IPS-18a (cell line): ENCODE data around the gene PTPRH.

Experiments used
- H3K27ac ChIP-seq: one replicate; pipeline ENCODE4 v1.5.1; 2013; ENCODE audit warnings: low read length
- H3K27me3 ChIP-seq: one replicate; pipeline ENCODE4 v1.6.1; 2013; ENCODE audit warnings: mild to moderate bottlenecking, low read length; ENCODE audit not compliant: control insufficient read depth, insufficient read depth
- H3K36me3 ChIP-seq: one replicate; pipeline ENCODE4 v1.6.1; 2013; ENCODE audit warnings: low read depth, low read length; ENCODE audit not compliant: control insufficient read depth
- H3K4me1 ChIP-seq: one replicate; pipeline ENCODE4 v1.6.1; 2013; ENCODE audit warnings: low read depth, low read length; ENCODE audit not compliant: control insufficient read depth
- H3K4me3 ChIP-seq: one replicate; pipeline ENCODE4 v1.5.1; 2013; ENCODE audit warnings: low read length
- H3K9ac ChIP-seq: one replicate; pipeline ENCODE4 v1.6.1; 2013; ENCODE audit warnings: mild to moderate bottlenecking, low read length, moderate library complexity
- H3K9me3 ChIP-seq: one replicate; pipeline ENCODE4 v1.6.1; 2013; ENCODE audit warnings: low read depth, low read length; ENCODE audit not compliant: control insufficient read depth

The PTPRH gene

DNA sequence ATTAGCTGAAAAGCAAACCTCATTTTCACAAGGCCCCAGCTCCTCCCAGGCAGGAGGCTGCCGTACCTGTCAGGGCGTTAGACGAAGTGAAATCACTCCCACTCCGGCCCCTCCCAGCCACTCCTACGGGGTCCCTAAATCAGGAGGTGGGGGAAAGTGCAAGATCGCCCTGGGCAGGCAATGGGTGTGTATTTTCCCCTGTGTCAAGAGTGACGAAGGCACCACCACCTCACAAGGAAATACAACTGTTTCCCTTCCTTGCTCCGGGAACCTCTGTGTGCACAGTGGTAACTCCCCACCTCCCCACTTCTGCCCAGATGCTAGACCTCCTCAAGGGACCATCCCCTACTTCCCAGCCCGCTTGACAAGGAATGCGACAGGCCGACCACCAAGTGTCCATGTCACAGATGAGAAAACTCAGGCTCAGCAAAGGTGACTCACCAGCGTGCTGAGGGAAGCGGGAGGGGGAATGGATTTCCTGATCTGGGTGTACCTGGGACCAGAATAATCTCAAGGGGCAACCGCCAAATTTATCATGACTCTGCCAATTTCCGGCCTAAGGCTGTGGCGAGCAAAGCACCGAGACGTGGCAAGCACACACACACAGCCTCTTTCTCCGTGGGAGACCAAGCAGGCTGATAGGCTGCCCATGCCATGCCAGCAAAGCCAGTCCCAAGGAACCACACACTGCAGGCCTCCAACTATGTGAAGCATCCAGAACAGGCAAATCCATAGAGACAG is 42.2 kb upstream of the PTPRH start:
- H3K9ac ChIP-seq, result no peak overlapping the region
- H3K4me3 ChIP-seq, result no peak overlapping the region
- H3K36me3 ChIP-seq, result peaks cover 3% of the 10 kb centered on the region
- no peaks in the 10 kb centered on the region for H3K27me3 ChIP-seq
- no peaks in the 10 kb centered on the region for H3K4me1 ChIP-seq
- H3K9me3 ChIP-seq, result no peaks in the 10 kb centered on the region
- no peak overlapping the region for H3K27ac ChIP-seq

DNA sequence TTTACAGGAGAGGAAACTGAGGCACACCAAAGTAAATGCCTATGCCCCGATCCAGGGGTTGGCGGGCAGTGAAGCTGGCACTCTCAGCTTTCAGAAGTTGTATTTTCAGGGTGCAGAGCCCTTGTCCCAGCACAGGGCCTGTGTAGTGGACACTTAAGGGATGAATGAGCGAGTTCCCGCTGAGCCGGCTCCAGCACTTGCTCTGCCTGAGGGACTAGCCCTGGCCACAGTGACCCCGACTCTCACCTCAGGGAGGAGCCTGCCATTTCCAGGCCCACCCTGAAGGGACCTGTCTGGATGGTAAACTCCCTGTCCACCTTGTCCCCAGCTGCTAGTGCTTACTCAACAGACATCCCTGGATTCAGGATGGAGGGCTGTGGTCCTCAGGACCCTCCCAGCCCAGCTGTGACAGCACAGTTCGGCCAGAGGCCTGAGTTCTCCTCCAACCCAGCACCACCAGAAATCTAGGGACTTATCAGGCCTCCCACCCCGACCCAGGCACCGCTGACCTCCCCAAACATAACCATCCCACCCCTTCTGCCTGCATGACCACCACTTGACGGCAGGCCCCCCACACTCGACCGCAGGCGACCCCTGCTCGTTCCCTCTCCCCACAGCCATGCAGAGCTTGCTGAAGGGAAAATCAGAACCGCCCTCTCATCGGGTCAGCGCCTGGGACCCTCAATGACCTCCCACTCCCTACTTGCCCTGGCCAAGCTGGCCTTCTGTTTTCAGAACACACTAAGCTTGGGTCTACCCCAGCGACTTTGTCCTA is 41.1 kb upstream of the PTPRH start:
- H3K4me3 ChIP-seq, result no peak overlapping the region
- H3K9me3 ChIP-seq, result no peaks in the 10 kb centered on the region
- no peaks in the 10 kb centered on the region for H3K27me3 ChIP-seq
- peaks cover 12% of the 10 kb centered on the region for H3K36me3 ChIP-seq
- H3K4me1 ChIP-seq, result no peaks in the 10 kb centered on the region
- no peak overlapping the region for H3K27ac ChIP-seq
- no peak overlapping the region for H3K9ac ChIP-seq

DNA sequence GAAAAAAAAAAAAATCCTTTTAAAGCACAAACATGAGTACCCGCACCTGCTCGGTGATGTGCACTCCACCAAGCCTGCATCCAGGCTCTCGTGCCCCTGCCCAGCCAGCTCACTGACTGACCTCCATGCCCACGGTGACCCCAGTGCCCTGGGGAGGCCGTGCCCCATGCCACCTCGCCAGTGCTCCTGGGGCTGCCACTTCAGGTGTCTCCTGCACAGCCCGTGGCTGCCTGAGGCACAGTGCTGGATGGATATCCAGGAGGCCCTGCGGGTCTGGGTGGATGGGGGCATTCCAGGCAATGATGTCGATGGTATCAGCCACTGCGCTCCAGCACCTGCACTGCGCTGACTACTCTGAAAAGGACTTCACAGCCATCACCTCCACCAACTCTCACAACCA is 40.5 kb upstream of the PTPRH start:
- Histone ChIP-seq H3K4me3 (no peak overlapping the region), H3K4me1 (no peaks in the 10 kb centered on the region), H3K9me3 (no peaks in the 10 kb centered on the region), H3K9ac (no peak overlapping the region), H3K36me3 (peaks cover 17% of the 10 kb centered on the region), H3K27ac (no peak overlapping the region), H3K27me3 (no peaks in the 10 kb centered on the region)

DNA sequence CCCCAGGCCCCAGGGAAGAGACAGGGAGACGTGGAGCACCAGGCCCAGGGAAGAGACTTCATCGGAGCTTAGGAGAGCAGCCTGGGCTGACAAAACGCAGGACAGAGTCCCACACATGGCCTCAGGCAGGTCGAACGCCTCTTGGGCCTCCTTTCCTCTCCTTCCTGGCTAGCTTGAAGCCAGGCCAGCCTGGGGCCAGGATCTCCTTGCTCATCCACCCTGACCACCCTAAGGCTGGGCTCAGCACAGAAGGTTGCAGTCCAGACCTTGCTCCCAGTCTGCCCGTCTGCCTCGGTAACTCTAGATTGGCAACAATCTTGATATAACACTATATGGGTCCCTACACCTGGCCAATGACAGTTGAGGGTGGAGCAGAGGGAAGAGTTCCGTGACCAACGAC is 39.4 kb upstream of the PTPRH start:
- no peaks in the 10 kb centered on the region for H3K27me3 ChIP-seq
- no peak overlapping the region for H3K4me3 ChIP-seq
- no peak overlapping the region for H3K9ac ChIP-seq
- peaks cover 28% of the 10 kb centered on the region for H3K36me3 ChIP-seq
- H3K9me3 ChIP-seq, result no peaks in the 10 kb centered on the region
- H3K4me1 ChIP-seq, result no peaks in the 10 kb centered on the region
- H3K27ac ChIP-seq, result no peak overlapping the region

DNA sequence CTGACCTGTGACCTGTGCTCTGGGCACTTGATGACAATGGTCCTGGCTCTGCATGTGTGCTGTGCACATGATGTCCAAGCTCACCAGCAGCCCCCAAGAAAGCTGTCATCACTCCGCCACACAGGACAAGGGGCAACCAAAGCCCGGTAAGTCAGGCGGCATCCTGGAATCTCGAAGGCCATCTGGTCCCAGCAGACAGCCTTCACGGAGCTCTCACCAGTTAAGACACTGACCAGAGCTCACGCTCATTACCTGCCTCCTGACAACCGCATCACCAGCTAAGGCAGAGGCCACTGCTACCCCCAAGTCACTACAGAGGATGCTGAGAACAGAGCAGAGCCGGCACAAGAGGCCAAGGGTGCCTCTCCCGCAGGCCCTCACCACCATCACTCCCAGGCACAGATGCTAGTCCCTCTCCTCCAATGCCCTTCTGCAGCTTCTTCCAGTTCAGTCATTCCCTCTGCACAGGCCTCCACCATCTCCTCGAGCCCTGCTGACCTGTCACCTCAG is 38.9 kb upstream of the PTPRH start:
- H3K4me3 ChIP-seq, result no peak overlapping the region
- no peaks in the 10 kb centered on the region for H3K9me3 ChIP-seq
- H3K4me1 ChIP-seq, result no peaks in the 10 kb centered on the region
- H3K36me3 ChIP-seq, result peaks cover 32% of the 10 kb centered on the region
- H3K27ac ChIP-seq, result no peak overlapping the region
- no peaks in the 10 kb centered on the region for H3K27me3 ChIP-seq
- H3K9ac ChIP-seq, result no peak overlapping the region

DNA sequence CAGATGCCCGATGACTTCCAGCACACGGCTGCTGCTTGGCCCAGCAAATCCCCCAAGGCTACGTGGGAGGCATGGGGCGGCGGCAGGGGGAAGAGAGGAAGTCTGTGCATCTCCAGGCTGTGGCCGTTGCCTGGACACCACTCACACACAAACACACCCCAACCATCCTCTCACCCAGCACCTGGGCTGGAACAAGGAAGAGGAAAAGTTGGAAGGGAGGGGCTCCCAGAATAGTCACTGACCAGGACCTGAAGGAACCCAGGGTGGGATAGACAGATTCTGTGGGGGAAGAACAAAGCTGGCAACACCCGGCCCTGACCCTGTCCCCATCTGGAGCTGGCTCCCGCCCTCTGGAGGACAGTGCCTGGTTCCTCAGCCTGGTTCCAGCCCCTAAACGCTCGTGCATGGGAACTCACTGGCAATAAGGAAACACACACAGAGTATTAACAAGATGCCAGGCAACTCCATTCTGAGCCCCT is 38.4 kb upstream of the PTPRH start:
- H3K9me3 ChIP-seq, result no peaks in the 10 kb centered on the region
- H3K27me3 ChIP-seq, result no peaks in the 10 kb centered on the region
- no peak overlapping the region for H3K4me3 ChIP-seq
- H3K4me1 ChIP-seq, result no peaks in the 10 kb centered on the region
- peaks cover 32% of the 10 kb centered on the region for H3K36me3 ChIP-seq
- H3K9ac ChIP-seq, result no peak overlapping the region
- H3K27ac ChIP-seq, result no peak overlapping the region

DNA sequence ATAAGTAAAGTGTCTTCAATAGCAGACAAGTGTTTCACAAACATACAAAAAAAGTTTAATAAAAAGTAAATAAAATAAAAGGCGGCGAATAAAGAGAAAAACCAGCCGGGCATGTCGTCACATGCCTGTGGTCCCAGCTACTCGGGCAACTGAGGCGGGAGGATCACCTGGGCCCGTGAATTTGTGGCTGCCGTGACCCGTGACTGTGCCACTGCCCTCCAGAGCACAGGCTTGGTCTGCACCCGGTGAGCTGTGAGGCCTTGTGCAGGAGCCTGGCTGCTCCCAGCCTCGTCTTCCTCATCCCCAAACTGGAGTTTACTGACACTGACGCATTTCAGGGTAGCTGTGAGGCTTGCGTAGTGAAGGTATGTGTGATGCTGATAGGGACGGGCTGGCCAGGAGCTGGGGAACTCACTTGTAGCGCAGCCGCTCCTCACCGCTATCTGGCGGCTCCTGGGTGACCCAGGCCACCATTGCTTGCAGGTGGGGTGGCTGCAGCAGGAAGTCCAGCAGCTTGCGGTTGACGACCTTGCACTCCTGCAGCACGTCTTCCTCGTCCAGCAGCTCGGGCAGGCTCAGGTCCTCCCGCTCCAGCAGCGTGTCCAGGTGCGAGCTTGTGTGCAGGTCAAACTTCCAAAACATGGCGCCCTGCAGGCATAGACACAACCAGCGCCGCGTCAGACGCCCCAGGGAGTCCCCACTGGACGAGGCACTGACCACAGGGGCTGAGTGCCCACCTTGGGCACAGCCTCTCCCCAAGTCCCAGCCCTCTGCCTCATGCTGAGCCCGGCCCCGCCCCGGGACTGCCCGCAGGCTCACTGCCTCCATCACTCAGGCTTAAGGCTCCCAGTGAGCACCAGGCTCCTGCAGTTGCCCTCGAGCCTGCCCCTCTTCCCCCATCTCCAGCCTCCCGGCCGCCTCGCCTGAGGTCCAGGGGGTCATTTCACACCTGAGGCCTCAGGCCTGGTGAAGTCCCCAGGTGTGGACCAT is 37.5 kb upstream of the PTPRH start:
- H3K27me3 ChIP-seq, result no peaks in the 10 kb centered on the region
- H3K36me3 ChIP-seq, result peaks cover 35% of the 10 kb centered on the region
- H3K27ac ChIP-seq, result no peak overlapping the region
- H3K4me1 ChIP-seq, result no peaks in the 10 kb centered on the region
- no peaks in the 10 kb centered on the region for H3K9me3 ChIP-seq
- H3K9ac ChIP-seq, result no peak overlapping the region
- no peak overlapping the region for H3K4me3 ChIP-seq

DNA sequence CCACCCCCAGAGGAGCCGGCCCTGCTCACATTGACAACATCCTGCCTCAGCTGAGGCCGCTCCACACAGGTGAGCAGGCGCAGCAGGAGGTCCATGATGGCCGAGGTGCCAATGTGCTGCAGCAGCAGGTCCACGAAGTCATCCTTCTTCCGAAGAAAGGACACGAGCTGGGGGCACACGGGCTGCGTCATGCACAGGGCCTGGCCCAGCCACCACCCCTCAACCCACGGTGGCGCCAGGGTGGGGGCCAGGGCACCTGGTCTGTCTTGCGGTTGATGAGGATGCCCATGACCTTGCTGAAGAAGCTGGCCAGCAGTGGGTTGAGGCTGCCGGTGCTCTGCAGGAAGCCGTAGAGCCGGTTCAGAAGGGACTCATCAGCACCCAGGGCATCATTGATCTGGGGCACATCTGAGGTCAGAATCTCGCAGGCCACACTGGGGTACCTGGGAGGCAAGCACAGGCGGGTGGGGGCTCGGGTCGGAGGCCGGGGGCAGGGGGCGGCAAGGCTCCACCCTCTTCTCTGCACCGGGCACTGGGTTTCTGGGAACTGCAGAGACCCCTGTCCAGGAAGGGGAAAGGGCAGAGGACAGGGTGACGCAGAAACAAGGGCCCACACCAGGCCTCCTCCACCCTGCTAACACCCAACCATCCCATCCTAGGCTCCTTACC is 36.1 kb upstream of the PTPRH start:
- H3K27ac ChIP-seq, result no peak overlapping the region
- peaks cover 39% of the 10 kb centered on the region for H3K36me3 ChIP-seq
- H3K4me3 ChIP-seq, result no peak overlapping the region
- no peaks in the 10 kb centered on the region for H3K4me1 ChIP-seq
- no peaks in the 10 kb centered on the region for H3K9me3 ChIP-seq
- no peak overlapping the region for H3K9ac ChIP-seq
- no peaks in the 10 kb centered on the region for H3K27me3 ChIP-seq

DNA sequence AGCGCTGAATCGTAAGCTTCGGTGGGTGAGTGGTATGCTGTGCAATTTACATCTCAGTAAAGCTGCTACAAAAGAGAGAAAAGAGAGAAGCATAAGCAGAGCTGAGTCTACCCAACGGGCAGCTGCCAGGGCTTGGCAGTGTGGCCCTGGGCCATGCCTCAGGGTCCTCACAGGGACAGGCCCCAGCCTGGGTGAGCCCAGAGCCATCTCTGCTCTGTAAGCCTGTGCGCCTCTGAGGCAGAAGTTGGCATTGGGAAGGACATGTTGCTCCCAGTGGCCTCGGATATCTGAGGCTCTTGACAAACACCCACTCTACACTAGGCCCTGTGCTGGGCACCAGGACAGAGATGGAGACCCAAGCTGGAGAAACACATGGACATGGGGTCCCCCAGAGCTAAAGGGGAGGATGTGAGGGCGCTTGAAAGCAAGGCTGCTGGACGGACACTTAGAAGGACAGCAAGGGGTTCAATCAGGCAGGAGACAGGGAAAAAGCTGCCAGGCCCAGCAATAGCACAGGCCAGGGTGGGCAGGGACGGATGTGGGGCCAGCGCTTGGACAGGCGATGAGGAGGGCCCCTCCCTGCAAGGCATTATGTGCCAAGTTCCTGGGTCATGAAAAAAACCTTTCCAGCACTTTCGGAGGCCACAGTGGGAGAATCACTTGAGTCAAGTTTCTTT is 34.8 kb upstream of the PTPRH start:
- Histone ChIP-seq H3K9me3 (no peaks in the 10 kb centered on the region), H3K27ac (no peak overlapping the region)

DNA sequence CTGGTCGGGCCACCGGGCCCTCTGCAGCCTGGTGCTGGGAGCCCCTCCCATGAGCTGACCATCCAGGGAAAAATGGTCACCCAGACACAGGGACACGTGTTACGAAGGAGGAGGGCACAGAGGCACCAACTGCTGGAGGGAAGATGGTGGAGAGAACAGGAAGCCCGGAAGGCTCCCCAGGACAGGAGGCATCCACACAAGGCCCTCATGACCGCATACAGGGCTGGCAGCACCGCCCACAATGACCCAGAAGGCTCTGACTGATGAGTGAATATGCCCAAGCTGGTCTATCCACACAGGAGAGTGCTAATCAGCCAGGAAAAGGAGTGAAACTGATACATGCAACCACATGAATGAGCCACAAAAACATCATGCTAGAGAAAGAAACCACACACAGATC is 33.2 kb upstream of the PTPRH start:
- Histone ChIP-seq H3K4me3 (no peak overlapping the region), H3K9ac (no peak overlapping the region), H3K4me1 (no peaks in the 10 kb centered on the region), H3K27me3 (no peaks in the 10 kb centered on the region), H3K36me3 (peaks cover 63% of the 10 kb centered on the region), H3K27ac (no peak overlapping the region), H3K9me3 (no peaks in the 10 kb centered on the region)

More for the DNA sequence above, 34.8 kb upstream of the PTPRH start:
- no peaks in the 10 kb centered on the region for H3K4me1 ChIP-seq
- peaks cover 48% of the 10 kb centered on the region for H3K36me3 ChIP-seq
- no peak overlapping the region for H3K9ac ChIP-seq
- H3K4me3 ChIP-seq, result no peak overlapping the region
- no peaks in the 10 kb centered on the region for H3K27me3 ChIP-seq
